Central memory CD8-positive, alpha-beta T cell (primary cell): ENCODE measurements around the gene MAP3K9.

Experiments
- ATAC-seq: fragments of 150-1000 bp; cut with Tn5 transposase; replicated peaks from 2 replicates; pipeline ENCODE4 v1.10.0; 2022; ENCODE audit warnings: mild to moderate bottlenecking, moderate FRiP score, moderate number of reproducible peaks; ENCODE audit not compliant: poor library complexity, severe bottlenecking; ENCODE audit errors: extremely low read depth
- DNase-seq, 2 donors: peaks; one replicate each; pipeline ENCODE4 v3.0.0; 2021; ENCODE audit warnings: low spot score in 2 of 2
- H3K27ac Mint-ChIP-seq: one replicate; pipeline ENCODE4 v1.8.0; 2022; ENCODE audit warnings: low read depth, mild to moderate bottlenecking, moderate library complexity, mixed read lengths
- H3K27me3 Mint-ChIP-seq: one replicate; pipeline ENCODE4 v1.8.0; 2022; ENCODE audit warnings: mixed read lengths
- H3K36me3 Mint-ChIP-seq: one replicate; pipeline ENCODE4 v1.8.0; 2022; ENCODE audit warnings: mild to moderate bottlenecking, moderate library complexity, mixed read lengths; ENCODE audit not compliant: insufficient read depth
- H3K4me1 Mint-ChIP-seq: one replicate; pipeline ENCODE4 v1.8.0; 2022; ENCODE audit warnings: mixed read lengths
- H3K4me3 Mint-ChIP-seq: one replicate; pipeline ENCODE4 v1.8.0; 2022; ENCODE audit warnings: mild to moderate bottlenecking, moderate library complexity, mixed read lengths
- H3K9me3 Mint-ChIP-seq: one replicate; pipeline ENCODE4 v1.8.0; 2022; ENCODE audit warnings: mixed read lengths

MAP3K9 gene

DNA sequence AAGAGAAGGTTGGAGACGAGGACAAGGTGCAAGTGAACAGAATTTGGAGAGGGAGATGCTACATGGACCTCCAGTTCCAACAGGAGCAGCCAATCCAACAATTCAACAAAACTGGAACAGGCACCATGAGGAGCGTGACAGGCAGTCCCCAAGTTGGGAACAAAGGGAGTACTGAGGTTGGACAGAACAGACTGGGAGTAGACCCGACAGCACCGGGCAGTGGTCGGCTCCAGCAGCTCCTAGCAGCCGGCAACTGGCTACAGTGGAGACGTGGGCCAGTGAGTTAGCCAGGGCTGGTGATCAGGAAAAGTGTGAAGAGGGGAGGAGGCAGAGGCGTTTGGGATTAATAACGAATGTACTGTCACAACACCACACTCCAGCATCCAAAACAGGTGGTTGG lies 16.4 kb downstream of the MAP3K9 start:
- Mint-ChIP-seq H3K4me3 (no peak overlapping the region), H3K27ac (peak overlapping the region; percentile 7), H3K4me1 (no peaks in the 10 kb centered on the region), H3K36me3 (no peaks in the 10 kb centered on the region), H3K27me3 (no peaks in the 10 kb centered on the region), H3K9me3 (no peaks in the 10 kb centered on the region)
- DNase-seq (no peak), ATAC-seq (no peak)

GRCh38 chr14:70791971-70792370 lies 17.3 kb downstream of the MAP3K9 start:
- no peaks in the 10 kb centered on the region for H3K9me3 Mint-ChIP-seq
- H3K27ac Mint-ChIP-seq: no peak overlapping the region
- H3K27me3 Mint-ChIP-seq: no peaks in the 10 kb centered on the region
- H3K4me1 Mint-ChIP-seq: no peaks in the 10 kb centered on the region
- H3K36me3 Mint-ChIP-seq: no peaks in the 10 kb centered on the region
- DNase-seq (no peak), ATAC-seq (no peak)
- H3K4me3 Mint-ChIP-seq: no peak overlapping the region

- Mint-ChIP-seq H3K27ac (no peak overlapping the region), H3K27me3 (no peaks in the 10 kb centered on the region), H3K4me3 (no peak overlapping the region), H3K4me1 (no peaks in the 10 kb centered on the region), H3K9me3 (no peaks in the 10 kb centered on the region), H3K36me3 (no peaks in the 10 kb centered on the region)
- ATAC-seq (no peak), DNase-seq (no peak)
Measured at GRCh38 chr14:70789961-70790360, 19.4 kb downstream of the MAP3K9 start.

DNA sequence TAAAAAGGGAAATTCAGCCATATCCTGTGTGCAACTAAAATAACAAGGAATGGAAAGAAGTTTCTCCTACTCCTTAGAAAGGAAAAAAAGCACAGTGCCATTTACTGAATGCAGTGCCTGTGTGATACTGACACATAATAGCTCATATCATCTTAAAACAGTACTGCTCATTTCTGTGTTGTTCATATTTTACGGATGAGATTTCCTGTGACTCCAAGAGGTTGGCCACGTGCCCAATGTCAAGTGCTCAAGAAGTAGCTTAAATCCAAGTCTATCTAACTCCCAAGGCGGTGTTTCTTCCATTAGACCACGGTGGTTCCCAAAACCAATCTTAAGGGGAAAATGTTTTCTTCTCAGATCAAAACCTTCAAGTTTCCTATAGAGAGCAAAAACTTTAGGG lies 20.0 kb downstream of the MAP3K9 start:
- DNase-seq (no peak), ATAC-seq (no peak)
- H3K27ac Mint-ChIP-seq: no peak overlapping the region
- no peak overlapping the region for H3K4me3 Mint-ChIP-seq
- no peaks in the 10 kb centered on the region for H3K9me3 Mint-ChIP-seq
- H3K4me1 Mint-ChIP-seq: no peaks in the 10 kb centered on the region
- H3K36me3 Mint-ChIP-seq: no peaks in the 10 kb centered on the region
- no peaks in the 10 kb centered on the region for H3K27me3 Mint-ChIP-seq

DNA sequence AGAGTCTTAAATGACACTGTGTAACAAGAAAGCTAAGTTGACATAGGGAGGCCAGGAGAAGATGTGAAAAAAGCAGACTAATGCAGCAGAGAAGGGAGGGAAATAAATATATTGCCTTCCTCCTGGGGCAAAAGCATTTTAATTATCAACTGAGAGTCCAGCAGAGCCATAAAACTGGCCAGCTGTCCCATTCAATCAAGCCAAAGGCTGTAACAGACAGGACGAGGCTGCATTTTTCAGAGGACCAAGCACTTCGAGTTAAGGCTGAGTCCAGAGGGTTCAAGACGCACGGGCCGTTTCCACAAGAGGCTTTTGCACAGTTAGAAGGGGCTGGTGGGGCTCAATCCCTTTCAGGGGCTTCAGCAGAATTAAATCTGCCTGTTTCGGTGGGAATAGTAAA lies 20.4 kb downstream of the MAP3K9 start:
- ATAC-seq: no peak

GRCh38 chr14:70785556-70785955 lies 23.8 kb downstream of the MAP3K9 start:
- Mint-ChIP-seq H3K27me3 (no peaks in the 10 kb centered on the region), H3K27ac (no peak overlapping the region), H3K9me3 (no peaks in the 10 kb centered on the region), H3K36me3 (no peaks in the 10 kb centered on the region), H3K4me1 (peaks cover 8% of the 10 kb centered on the region), H3K4me3 (no peak overlapping the region)
- ATAC-seq (no peak), DNase-seq (no peak)

More for the DNA sequence above, 20.4 kb downstream of the MAP3K9 start:
- H3K36me3 Mint-ChIP-seq: no peaks in the 10 kb centered on the region
- H3K9me3 Mint-ChIP-seq: no peaks in the 10 kb centered on the region
- H3K27ac Mint-ChIP-seq: no peak overlapping the region
- DNase-seq: no peak
- no peaks in the 10 kb centered on the region for H3K27me3 Mint-ChIP-seq
- no peak overlapping the region for H3K4me3 Mint-ChIP-seq
- H3K4me1 Mint-ChIP-seq: no peaks in the 10 kb centered on the region

GRCh38 chr14:70784886-70785285 lies 24.4 kb downstream of the MAP3K9 start:
- Mint-ChIP-seq H3K36me3 (no peaks in the 10 kb centered on the region), H3K4me1 (peaks cover 8% of the 10 kb centered on the region), H3K27me3 (no peaks in the 10 kb centered on the region), H3K27ac (no peak overlapping the region), H3K9me3 (no peaks in the 10 kb centered on the region), H3K4me3 (no peak overlapping the region)
- ATAC-seq: no peak
- no peak for DNase-seq

DNA sequence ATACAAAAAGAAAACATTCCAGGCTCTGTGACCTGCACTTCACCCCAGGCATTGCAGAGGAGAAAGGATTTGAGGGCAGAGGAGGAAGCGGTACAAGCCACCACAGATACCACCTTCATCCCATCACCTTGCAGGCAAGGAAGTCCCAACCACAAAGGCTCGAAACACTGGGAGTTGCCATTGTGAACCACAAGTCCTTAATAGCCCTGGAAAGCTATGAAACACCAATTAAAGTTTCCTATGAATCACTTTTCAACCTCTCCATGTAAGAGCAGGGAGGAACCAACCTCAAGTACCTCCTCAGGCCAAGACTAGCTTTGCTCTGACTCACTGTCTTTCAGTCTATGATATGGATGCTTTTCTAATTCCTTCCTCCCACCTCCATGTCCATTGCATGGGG lies 27.0 kb downstream of the MAP3K9 start:
- H3K27me3 Mint-ChIP-seq: no peaks in the 10 kb centered on the region
- H3K36me3 Mint-ChIP-seq: no peaks in the 10 kb centered on the region
- H3K4me1 Mint-ChIP-seq: peaks cover 8% of the 10 kb centered on the region
- ATAC-seq (no peak), DNase-seq (no peak)
- no peaks in the 10 kb centered on the region for H3K9me3 Mint-ChIP-seq
- H3K4me3 Mint-ChIP-seq: no peak overlapping the region
- H3K27ac Mint-ChIP-seq: no peak overlapping the region

- Mint-ChIP-seq H3K27me3 (no peaks in the 10 kb centered on the region), H3K36me3 (no peaks in the 10 kb centered on the region), H3K27ac (no peak overlapping the region), H3K4me1 (peaks cover 8% of the 10 kb centered on the region), H3K9me3 (no peaks in the 10 kb centered on the region), H3K4me3 (no peak overlapping the region)
- no peak for ATAC-seq
- no peak for DNase-seq
Measured at GRCh38 chr14:70780396-70781075, 28.8 kb downstream of the MAP3K9 start.

DNA sequence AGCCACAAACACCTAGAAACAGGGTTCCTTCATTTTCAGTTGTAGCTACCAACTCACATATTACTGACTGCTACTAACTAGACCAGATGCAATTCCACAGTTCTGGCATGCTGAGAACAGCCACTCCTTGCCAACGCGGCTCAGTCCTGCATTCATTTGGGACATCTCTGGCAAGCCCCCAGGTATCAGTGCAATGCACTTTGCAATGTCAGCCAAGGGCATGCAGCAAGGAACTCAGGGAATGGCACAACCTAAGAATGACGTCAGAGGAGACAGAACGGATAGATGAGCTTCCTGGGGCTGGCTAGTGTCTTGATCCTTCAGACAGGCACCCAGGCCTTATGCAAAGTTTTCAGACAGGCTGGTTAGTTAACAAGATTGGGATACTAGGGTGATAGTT lies 29.6 kb downstream of the MAP3K9 start:
- Mint-ChIP-seq H3K27ac (no peak overlapping the region), H3K9me3 (no peaks in the 10 kb centered on the region), H3K4me3 (no peak overlapping the region), H3K36me3 (no peaks in the 10 kb centered on the region), H3K4me1 (peaks cover 8% of the 10 kb centered on the region), H3K27me3 (no peaks in the 10 kb centered on the region)
- ATAC-seq (no peak), DNase-seq (no peak)

GRCh38 chr14:70776197-70776596 lies 33.1 kb downstream of the MAP3K9 start:
- Mint-ChIP-seq H3K4me1 (no peaks in the 10 kb centered on the region), H3K27ac (no peak overlapping the region), H3K36me3 (no peaks in the 10 kb centered on the region), H3K27me3 (no peaks in the 10 kb centered on the region), H3K4me3 (no peak overlapping the region), H3K9me3 (no peaks in the 10 kb centered on the region)
- DNase-seq: no peak
- ATAC-seq: no peak

GRCh38 chr14:70773182-70773862 lies 36.0 kb downstream of the MAP3K9 start:
- no peaks in the 10 kb centered on the region for H3K36me3 Mint-ChIP-seq
- no peaks in the 10 kb centered on the region for H3K4me1 Mint-ChIP-seq
- H3K9me3 Mint-ChIP-seq: no peaks in the 10 kb centered on the region
- no peaks in the 10 kb centered on the region for H3K27me3 Mint-ChIP-seq
- no peak overlapping the region for H3K27ac Mint-ChIP-seq
- DNase-seq (no peak), ATAC-seq (no peak)
- H3K4me3 Mint-ChIP-seq: no peak overlapping the region

- Mint-ChIP-seq H3K27ac (no peak overlapping the region), H3K27me3 (no peaks in the 10 kb centered on the region), H3K4me1 (no peaks in the 10 kb centered on the region), H3K36me3 (no peaks in the 10 kb centered on the region), H3K4me3 (no peak overlapping the region), H3K9me3 (no peaks in the 10 kb centered on the region)
- DNase-seq: no peak
- no peak for ATAC-seq
Measured at GRCh38 chr14:70771781-70772212, 37.5 kb downstream of the MAP3K9 start.
